GM23248 (cell line): Measurements from ENCODE around the gene SCAP.

Experiments used
- EZH2 ChIP-seq: fragments of 200-600 bp; sonication (generic); IDR thresholded peaks from 2 replicates; pipeline ENCODE4 v1.6.1; 2018; ENCODE audit warnings: antibody characterized with exemption, mild to moderate bottlenecking; ENCODE audit not compliant: insufficient read depth, poor library complexity, severe bottlenecking
- EZH2phosphoT487 ChIP-seq: fragments of 200-600 bp; sonication (generic); IDR thresholded peaks from 2 replicates; pipeline ENCODE4 v1.6.1; 2018; ENCODE audit warnings: antibody characterized with exemption, moderate library complexity, mild to moderate bottlenecking, low read depth; ENCODE audit not compliant: insufficient read depth

GRCh38 chr3:47408839-47409229 lies 66.9 kb downstream of the SCAP start:
- TF ChIP-seq EZH2phosphoT487 (no peak), EZH2 (no peak)
